Brain pericyte (primary cell): ENCODE data around the gene SIGLEC7.
"Not testable (repeated sequence)": the region's sequence is repeated elsewhere in the genome, so short reads cannot be mapped to it uniquely, and the experiment has no call there.

ENCODE experiments used
- DNase-seq: peaks from one replicate; pipeline ENCODE4 v3.0.0-alpha.2; 2012; ENCODE audit warnings: low read depth, low spot score

SIGLEC7 gene

GRCh38 chr19:51138549-51138979 is 3.5 kb upstream of the SIGLEC7 start:
- no peak for DNase-seq

DNA sequence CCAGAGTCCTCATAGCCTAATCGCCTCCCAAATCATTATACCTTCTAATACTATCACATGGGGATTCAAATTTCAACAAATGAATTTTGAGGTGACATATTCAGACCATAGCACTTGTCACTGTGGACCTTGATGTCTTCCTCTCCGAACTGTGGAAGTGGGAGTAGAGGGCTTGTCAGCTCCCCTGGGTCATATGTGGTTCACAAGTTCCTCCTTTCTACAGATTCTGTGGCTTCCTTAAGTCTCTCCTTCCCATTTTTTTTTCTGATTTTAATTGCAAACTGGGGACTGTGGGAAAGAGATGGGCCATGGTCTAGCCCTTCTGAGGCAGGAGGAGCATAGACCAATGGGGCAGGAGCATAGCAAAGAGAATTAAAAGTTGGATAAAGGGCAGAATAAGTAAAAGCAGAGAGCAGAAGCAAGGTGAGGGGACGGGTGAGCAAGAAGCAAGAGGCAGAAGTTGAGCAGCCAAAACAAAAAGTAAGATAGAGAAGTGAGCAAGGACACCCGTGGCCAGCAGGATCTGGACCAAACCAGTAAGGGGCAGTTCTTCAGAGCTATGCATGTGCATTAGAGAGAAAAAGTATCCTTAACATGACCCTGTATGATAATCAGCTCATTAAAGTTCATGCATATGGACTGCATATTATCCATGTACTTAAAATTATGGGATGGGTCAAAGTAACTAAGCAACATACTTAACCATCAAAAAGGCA is 2.6 kb upstream of the SIGLEC7 start:
- no peak for DNase-seq

DNA sequence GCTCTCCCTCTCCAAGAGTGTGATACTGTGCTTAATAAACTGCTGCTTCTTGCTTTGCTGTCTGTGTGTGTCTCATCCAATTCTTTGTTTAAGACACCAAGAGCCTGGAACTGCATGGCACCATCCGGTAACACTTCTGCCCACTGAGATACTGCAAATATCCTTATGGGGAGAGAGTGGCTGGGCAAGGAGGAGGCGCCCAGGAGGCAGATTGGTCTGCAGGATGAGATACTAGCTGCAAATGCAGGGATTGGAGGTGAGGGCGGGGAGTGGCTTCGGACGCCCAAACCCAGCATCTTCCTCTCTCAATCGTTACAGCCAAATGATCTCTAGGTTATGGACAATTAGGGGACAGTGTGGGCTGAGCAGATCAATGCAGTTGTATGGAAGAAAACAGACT is 1.7 kb upstream of the SIGLEC7 start:
- no peak for DNase-seq

GRCh38 chr19:51141181-51141580 is 920 bp upstream of the SIGLEC7 start:
- DNase-seq, result no peak

DNA sequence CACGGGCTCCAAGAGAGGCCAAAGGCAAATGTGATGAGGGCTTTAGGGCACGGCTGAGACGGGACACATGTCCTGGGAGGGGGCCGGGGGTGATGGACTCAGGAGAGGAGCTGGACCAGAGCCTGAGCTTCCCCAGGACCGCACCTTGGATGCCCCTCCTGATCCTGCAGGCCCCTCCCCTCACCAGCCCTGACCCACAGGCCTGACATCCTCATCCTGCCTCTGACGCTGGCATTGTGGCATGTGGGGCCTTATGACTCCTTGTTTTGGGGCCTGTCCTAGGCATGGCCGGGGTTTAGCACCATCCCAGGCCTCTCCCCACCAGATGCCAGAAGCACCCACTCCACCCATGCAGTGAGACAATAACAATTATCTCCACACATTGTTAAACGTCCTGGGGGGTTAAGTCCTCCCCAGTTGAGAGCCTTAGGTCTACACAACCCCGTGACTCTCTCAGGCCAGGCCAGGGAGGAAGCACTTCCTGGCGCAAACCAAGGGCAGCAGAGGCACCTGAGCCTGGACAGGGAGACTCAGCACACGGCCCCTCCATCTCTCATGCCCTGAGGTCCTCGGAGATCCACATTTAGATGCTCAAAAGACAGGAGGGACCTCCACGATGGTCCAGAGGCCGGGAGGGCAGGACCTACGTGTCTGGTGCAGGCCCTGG is 841 bp downstream of the SIGLEC7 start:
- DNase-seq, result not testable (repeated sequence)

GRCh38 chr19:51143486-51143885 is 1.4 kb downstream of the SIGLEC7 start:
- no peak for DNase-seq

GRCh38 chr19:51144482-51145045 is 2.5 kb downstream of the SIGLEC7 start:
- no peak for DNase-seq

GRCh38 chr19:51145916-51146493 is 3.9 kb downstream of the SIGLEC7 start:
- no peak for DNase-seq

- no peak for DNase-seq
Observed at GRCh38 chr19:51146751-51147150, 4.7 kb downstream of the SIGLEC7 start.

DNA sequence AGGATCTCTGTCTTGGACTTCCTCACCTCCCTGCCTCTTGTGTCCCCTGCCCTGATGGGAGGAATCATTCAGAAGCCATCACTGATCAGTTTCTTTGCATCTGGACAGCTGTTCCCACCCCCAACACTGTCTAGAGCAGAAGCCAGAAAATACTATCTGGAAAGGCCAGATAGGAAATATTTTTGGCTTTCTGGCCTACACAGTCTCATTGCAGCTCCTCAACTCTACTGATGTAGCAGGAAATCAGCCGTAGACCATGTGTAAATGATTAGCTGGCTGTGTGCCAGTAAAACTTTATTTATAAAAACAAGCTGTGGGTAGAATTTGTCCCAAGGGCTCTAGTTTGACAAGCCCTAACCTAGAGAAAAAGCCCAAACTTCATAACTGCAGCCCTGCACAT is 5.6 kb downstream of the SIGLEC7 start:
- DNase-seq, result no peak

- DNase-seq, result no peak
Observed at GRCh38 chr19:51148580-51148979, 6.5 kb downstream of the SIGLEC7 start.

DNA sequence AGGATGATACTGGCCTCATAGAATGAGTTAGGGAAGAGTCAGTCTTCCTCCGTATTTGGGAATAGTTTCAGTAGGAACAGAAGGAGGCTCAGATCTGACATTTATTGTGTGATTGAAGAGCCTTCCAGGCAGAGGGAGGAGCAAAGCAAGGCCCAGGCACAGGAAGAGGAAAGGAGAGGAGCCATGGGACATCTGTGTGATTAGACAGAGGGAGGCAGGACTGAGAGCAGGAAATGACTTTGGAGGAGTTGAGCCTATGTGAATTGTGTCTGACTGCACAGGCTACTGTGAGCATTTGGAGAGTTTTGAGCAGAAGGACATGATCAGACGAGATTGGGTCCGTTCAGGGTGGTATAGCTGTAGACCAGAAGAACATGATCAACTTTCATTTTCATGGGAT is 8.5 kb downstream of the SIGLEC7 start:
- DNase-seq, result no peak

DNA sequence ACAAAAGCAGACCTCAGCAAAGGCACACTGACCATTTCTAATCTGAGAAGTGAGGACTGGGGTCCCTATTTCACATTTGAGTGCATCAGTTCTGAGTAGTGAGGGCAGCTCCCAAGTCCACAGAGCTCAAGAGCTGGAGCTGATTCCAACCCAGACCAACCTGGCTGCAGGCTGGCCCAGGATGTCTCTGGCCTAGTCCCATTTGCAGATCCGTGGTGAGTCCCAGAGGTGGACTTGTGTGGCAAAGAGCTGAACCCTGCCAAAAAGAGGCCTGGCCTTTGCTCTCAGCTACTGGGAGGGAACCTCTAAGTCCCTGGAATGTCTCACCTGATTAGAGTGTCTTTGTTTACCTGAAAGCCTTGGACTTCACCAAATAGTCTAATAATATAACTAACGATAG is 14.6 kb downstream of the SIGLEC7 start:
- DNase-seq, result no peak

DNA sequence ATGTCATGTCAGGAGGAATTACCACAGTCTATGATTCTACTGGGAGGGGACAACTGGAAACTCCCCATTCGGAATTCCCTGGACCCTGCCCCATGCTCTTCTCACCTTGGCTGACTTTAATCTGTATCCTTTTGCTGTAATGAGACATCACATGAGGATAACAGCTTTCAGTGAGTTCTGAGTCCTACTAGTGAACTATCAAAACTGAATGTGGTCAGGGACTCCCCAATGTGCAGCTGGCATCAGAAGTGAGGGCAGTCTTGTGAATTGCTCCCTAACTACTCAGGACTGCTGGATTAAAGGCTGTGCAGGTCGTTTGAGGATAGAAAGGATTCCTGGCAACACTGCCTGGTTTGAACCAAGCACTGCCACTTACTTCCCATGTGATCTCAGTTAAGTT is 15.2 kb downstream of the SIGLEC7 start:
- DNase-seq, result no peak

DNA sequence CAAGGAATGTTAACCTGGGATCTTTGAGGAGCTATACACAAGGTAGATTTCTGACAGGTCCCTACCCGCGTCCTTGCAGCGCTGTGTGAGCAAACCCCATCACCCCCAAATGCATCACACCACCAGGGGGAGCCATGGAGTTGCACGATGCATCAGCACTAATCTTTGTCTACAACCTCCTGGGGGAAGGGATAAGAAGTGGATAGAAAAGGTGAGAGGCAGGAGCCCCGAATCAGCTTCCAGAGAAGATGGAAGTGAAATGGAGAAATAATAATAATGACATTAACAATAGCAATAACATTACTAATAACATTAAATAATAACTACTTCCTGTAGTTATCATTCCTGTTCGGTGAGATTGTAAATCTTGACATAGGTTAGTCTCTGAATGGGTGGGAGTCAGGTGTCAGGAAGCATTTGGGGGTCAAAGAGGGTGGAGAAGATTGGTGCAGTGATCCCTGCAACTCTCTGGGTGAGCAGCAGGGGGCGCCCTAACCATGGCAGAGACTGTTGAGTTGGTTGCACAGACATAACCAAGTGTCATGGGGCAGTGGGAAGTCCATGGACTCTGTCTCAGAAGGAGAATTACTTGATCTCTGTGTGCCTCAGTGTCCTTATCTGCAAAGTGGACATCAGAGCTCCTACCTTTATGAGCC is 16.5 kb downstream of the SIGLEC7 start:
- no peak for DNase-seq

DNA sequence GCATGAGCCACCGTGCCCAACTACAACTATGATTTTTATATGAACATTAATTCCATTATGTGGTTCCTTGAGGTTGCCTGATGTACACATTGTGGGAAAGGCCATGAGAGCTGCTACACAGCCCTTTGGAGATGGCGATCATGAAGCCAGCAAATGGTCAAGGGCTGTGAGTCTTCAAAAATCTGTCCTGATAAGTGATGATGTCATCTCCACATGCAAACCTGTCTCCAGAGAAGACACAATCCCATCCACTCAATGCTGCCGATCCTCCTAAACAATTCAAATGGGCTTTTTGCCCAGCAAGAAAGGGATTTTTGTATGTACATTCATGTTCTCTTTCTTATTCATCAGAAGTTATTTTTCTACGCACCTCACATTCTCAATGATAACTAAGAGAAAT is 17.6 kb downstream of the SIGLEC7 start:
- no peak for DNase-seq

DNA sequence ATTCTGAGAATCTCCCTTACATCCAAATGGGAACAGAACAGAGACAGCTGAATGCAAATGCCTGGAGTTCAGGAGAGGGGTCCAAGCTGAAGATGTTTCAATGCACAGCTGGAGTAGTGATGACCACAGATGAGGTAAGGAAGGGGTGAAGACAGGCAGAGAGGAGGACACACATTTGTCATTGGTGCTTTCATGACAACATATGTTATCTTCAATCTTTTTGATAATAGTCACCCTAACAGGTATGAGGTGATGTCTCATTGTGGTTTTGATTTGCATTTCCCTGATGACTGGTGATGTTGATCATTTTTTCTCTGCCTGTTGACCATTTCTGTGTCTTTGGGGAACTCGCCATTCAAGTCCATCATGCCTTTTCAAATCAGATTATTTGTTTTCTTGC is 19.2 kb downstream of the SIGLEC7 start:
- DNase-seq, result no peak

DNA sequence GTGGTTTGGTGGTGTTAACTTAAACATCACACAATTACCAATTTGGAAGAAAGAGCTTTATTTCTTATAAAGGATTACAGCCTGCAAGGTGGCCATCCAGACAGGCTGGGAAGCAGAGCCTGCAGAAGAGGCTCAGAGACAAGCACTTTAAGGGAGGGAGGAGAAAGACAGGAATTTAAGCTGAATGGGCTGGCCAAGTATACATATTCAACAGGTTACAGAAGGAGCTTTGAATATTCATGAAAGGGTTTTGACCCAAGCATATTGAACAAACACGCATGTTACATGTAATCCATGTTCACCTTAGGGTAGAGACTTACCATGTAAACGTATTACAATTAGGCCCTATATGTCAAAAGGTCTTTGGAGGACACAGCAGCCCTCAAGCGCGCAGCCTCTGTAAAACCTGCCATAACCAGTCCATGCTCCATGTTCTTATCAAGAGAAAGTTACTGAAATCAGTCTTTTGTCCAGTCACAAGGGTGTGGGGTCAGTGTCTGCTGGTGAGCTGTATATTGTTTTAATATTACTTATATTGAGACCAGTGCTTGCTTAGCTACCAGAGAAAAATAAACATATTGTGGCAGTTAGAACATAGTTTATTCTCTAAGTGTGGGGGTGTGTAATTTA is 19.9 kb downstream of the SIGLEC7 start:
- DNase-seq, result no peak

- DNase-seq, result no peak
Observed at GRCh38 chr19:51163257-51163656, 21.2 kb downstream of the SIGLEC7 start.

GRCh38 chr19:51164215-51164614 is 22.1 kb downstream of the SIGLEC7 start:
- no peak for DNase-seq

DNA sequence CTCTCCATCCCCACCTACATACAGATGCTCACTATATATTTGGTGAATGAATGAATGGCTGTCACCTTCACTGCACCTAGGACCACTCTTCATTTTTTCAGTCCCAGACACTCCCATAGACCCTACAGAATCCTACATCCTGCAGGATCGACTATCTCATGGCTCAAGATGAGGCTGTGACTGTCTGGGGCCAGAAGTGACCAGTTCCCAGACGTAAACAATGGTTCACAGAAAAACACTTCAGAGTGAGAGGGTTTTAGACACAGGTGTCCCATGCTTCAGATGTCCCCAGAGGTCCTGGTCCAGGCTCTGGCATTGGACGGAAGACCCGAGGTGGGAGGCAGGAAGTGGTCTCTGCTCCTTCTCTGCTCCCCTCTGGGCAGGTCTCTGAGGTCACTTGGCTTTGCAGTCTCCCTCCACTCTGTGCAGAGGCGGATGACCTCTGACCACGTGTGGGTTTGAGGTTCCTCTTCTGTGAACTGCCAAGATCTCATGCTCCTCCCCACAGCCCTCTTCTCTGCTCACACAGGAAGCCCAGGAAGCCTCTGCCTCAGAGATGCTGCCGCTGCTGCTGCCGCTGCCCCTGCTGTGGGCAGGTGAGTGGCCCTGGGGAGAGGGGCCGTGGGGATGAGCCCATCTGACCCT is 24.9 kb downstream of the SIGLEC7 start:
- no peak for DNase-seq
